Endothelial cell (in vitro differentiated cells): ENCODE data around the gene B3GNT3. TPM values are rescaled to one million over a fixed set of nuclear protein-coding genes. Genes with fewer than 3 reads are reported as not detected.
A peak's percentile ranks its signal among the peaks of the same experiment; 100 is the strongest.

Experiments
- DNase-seq: peaks from one replicate; pipeline ENCODE4 v3.0.0; 2021; ENCODE audit warnings: low spot score
- H3K27ac Mint-ChIP-seq: one replicate; pipeline ENCODE4 v1.8.0; 2021; ENCODE audit warnings: mixed read lengths, inconsistent platforms; ENCODE audit not compliant: unreplicated experiment
- H3K27me3 Mint-ChIP-seq: one replicate; pipeline ENCODE4 v1.8.0; 2021; ENCODE audit warnings: mild to moderate bottlenecking, moderate library complexity, mixed read lengths, inconsistent platforms; ENCODE audit not compliant: unreplicated experiment
- H3K36me3 Mint-ChIP-seq: one replicate; pipeline ENCODE4 v1.8.0; 2021; ENCODE audit warnings: mild to moderate bottlenecking, low read depth, mixed read lengths, inconsistent platforms; ENCODE audit not compliant: unreplicated experiment
- H3K4me1 Mint-ChIP-seq: one replicate; pipeline ENCODE4 v1.8.0; 2021; ENCODE audit warnings: mild to moderate bottlenecking, mixed read lengths, inconsistent platforms; ENCODE audit not compliant: unreplicated experiment
- H3K4me3 Mint-ChIP-seq: one replicate; pipeline ENCODE4 v1.8.0; 2021; ENCODE audit warnings: mild to moderate bottlenecking, mixed read lengths, inconsistent platforms; ENCODE audit not compliant: unreplicated experiment
- H3K9me3 Mint-ChIP-seq: one replicate; pipeline ENCODE4 v1.8.0; 2021; ENCODE audit warnings: mixed read lengths, inconsistent platforms; ENCODE audit not compliant: unreplicated experiment
- CTCF ChIP-seq: fragments of 200-600 bp; sonication (generic); IDR thresholded peaks from one replicate; pipeline ENCODE4 v1.5.0; 2021; ENCODE audit warnings: antibody characterized with exemption; ENCODE audit not compliant: unreplicated experiment
- total RNA-seq: library from RNA; stranded (reverse); fragmentation: NEBNext Ultra II Directional; extraction: Animal tissue kit (Norgen Biotek cat#: 25700); gene quantifications from one replicate; pipeline ENCODE4 v1.2.1, GENCODE V29; 2021; ENCODE audit not compliant: unreplicated experiment

B3GNT3 gene
- total RNA-seq, 1 donor from 2014 or later = 0.77 TPM

GRCh38 chr19:17837972-17838371 is 43.0 kb downstream of the B3GNT3 start:
- TF ChIP-seq CTCF = no peak
- Mint-ChIP-seq H3K36me3 (peaks cover 19% of the 10 kb centered on the region), H3K4me1 (peaks cover 6% of the 10 kb centered on the region), H3K4me3 (peak overlapping the region; percentile 31), H3K27ac (no peak overlapping the region), H3K27me3 (peaks cover 8% of the 10 kb centered on the region), H3K9me3 (no peaks in the 10 kb centered on the region)
- DNase-seq = no peak

- Mint-ChIP-seq H3K36me3 (peaks cover 22% of the 10 kb centered on the region), H3K27me3 (peaks cover 11% of the 10 kb centered on the region), H3K4me3 (no peak overlapping the region), H3K9me3 (no peaks in the 10 kb centered on the region), H3K4me1 (peaks cover 6% of the 10 kb centered on the region), H3K27ac (no peak overlapping the region)
- no peak for DNase-seq
- no peak for TF ChIP-seq CTCF
These were observed 45.1 kb downstream of the B3GNT3 start for GRCh38 chr19:17840019-17840418.

- Mint-ChIP-seq H3K27me3 (peaks cover 10% of the 10 kb centered on the region), H3K27ac (no peak overlapping the region), H3K36me3 (peaks cover 17% of the 10 kb centered on the region), H3K4me3 (peak overlapping the region; percentile 77), H3K4me1 (peaks cover 6% of the 10 kb centered on the region), H3K9me3 (no peaks in the 10 kb centered on the region)
- no peak for TF ChIP-seq CTCF
- DNase-seq = no peak
These were observed 46.5 kb downstream of the B3GNT3 start for GRCh38 chr19:17841371-17841809.

GRCh38 chr19:17841810-17842662 is 47.1 kb downstream of the B3GNT3 start:
- H3K9me3 Mint-ChIP-seq = no peaks in the 10 kb centered on the region
- DNase-seq = peak; percentile 88
- H3K36me3 Mint-ChIP-seq = peaks cover 14% of the 10 kb centered on the region
- H3K27me3 Mint-ChIP-seq = peaks cover 10% of the 10 kb centered on the region
- H3K4me3 Mint-ChIP-seq = no peak overlapping the region
- TF ChIP-seq CTCF = no peak
- peaks cover 4% of the 10 kb centered on the region for H3K4me1 Mint-ChIP-seq
- H3K27ac Mint-ChIP-seq = no peak overlapping the region

- H3K4me1 Mint-ChIP-seq = peaks cover 4% of the 10 kb centered on the region
- H3K4me3 Mint-ChIP-seq = no peak overlapping the region
- no peaks in the 10 kb centered on the region for H3K9me3 Mint-ChIP-seq
- peaks cover 8% of the 10 kb centered on the region for H3K27me3 Mint-ChIP-seq
- TF ChIP-seq CTCF = no peak
- peaks cover 13% of the 10 kb centered on the region for H3K36me3 Mint-ChIP-seq
- DNase-seq = no peak
- no peak overlapping the region for H3K27ac Mint-ChIP-seq
These were observed 47.8 kb downstream of the B3GNT3 start for GRCh38 chr19:17842663-17843291.
